Osteoblast (primary cell): ENCODE measurements around the gene NOP9. TPM values are rescaled to one million over a fixed set of nuclear protein-coding genes. Genes with fewer than 3 reads are reported as not detected.

Experiments used
- DNase-seq: peaks from one replicate; pipeline ENCODE4 v3.0.0; 2011; ENCODE audit warnings: low spot score, mixed read lengths; ENCODE audit not compliant: insufficient read length; ENCODE audit errors: missing footprints
- H2AFZ ChIP-seq: 2 replicates; pipeline ENCODE4 v1.6.0; 2011; ENCODE audit warnings: mild to moderate bottlenecking, low read length
- H3K27ac ChIP-seq: 2 replicates; pipeline ENCODE4 v1.5.1; 2011; ENCODE audit warnings: mild to moderate bottlenecking, low read depth, low read length, moderate library complexity
- H3K27me3 ChIP-seq: 2 replicates; pipeline ENCODE4 v1.6.0; 2012; ENCODE audit warnings: mild to moderate bottlenecking, control low read depth, inconsistent platforms, low read length, moderate library complexity; ENCODE audit not compliant: insufficient read depth
- H3K36me3 ChIP-seq: 2 replicates; pipeline ENCODE4 v1.5.1; 2011; ENCODE audit warnings: mild to moderate bottlenecking, low read length, control low read depth, moderate library complexity; ENCODE audit not compliant: insufficient read depth
- H3K4me1 ChIP-seq: 2 replicates; pipeline ENCODE4 v1.5.1; 2011; ENCODE audit warnings: mild to moderate bottlenecking, low read length, control low read depth, moderate library complexity; ENCODE audit not compliant: insufficient read depth
- H3K4me2 ChIP-seq: 2 replicates; pipeline ENCODE4 v1.6.0; 2011; ENCODE audit warnings: mild to moderate bottlenecking, low read length; ENCODE audit not compliant: insufficient read depth
- H3K4me3 ChIP-seq: fragments of 200-600 bp; sonication (generic); 3 replicates; pipeline ENCODE4 v1.5.1; 2012; ENCODE audit warnings: mild to moderate bottlenecking, low read length, inconsistent platforms; ENCODE audit not compliant: insufficient read depth
- H3K79me2 ChIP-seq: 2 replicates; pipeline ENCODE4 v1.6.0; 2012; ENCODE audit warnings: mild to moderate bottlenecking, low read length, control low read depth, inconsistent platforms; ENCODE audit not compliant: insufficient read depth
- H3K9me3 ChIP-seq: 2 replicates; pipeline ENCODE4 v1.5.1; 2011; ENCODE audit warnings: low read depth, low read length, control low read depth
- H4K20me1 ChIP-seq: 2 replicates; pipeline ENCODE4 v1.6.0; 2012; ENCODE audit warnings: mild to moderate bottlenecking, low read length, control low read depth; ENCODE audit not compliant: insufficient read depth
- total RNA-seq: library from RNA; depleted of rRNA; stranded (reverse); fragments of >200 nt; gene quantifications from 2 replicates; pipeline ENCODE4 v1.2.3, GENCODE V29; 2012
- TF ChIP-seq, protein P1 (sequence below): IDR thresholded peaks from 2 replicates; pipeline ENCODE4 v1.5.1; 2011; ENCODE audit warnings: mild to moderate bottlenecking, low read depth, low read length, moderate library complexity; ENCODE audit errors: extremely low read depth

Gene NOP9
- total RNA-seq, 1 donor: 21.0 TPM

DNA sequence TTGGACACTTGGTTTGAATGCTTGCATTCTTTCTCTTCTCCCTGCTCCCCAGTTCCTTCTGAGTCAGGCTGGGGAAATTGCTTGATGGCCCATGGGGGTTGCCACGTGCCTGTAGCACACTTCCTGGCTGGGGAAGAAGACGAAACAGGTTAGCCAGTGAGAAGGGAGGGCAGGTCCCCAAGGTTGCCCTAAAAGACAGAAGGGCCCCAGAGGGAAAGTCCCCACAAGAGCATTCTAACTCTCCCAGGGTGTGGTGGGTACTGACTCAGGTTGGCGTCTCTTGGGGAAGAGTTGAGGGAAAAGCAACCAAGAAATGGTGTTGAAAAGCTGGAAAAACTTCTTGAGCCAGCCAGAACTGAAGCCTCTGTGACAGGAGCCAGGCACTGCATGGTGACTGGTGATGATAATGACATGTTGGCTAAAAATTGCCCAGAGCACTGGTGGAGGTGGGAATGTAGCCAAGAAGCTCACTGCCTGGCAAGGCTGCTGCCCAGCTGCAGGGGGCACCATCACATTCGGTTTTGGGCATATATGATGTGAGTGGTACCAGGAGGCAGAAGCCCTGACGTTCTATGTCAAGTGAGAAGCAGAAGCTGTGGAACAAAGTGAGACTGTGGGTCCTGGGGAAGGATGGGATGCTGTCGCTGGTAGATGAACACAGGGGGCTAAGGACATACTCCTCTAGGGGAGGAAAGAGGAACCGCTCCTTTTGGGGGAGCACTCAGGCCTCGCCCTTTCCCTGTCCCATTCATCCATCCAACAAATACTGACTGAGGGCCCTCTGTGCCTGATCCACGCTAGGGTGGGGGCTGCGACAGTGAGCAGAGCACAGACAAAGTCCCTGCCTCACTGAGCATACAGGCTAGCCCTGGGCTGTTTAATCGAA is 20.1 kb upstream of the NOP9 start:
- no peaks in the 10 kb centered on the region for H3K79me2 ChIP-seq
- no peak overlapping the region for H3K4me2 ChIP-seq
- no peak overlapping the region for H3K4me3 ChIP-seq
- no peaks in the 10 kb centered on the region for H3K27me3 ChIP-seq
- H4K20me1 ChIP-seq: no peaks in the 10 kb centered on the region
- peak overlapping the region; percentile 51 for H2AFZ ChIP-seq
- H3K36me3 ChIP-seq: no peaks in the 10 kb centered on the region
- no peak overlapping the region for H3K27ac ChIP-seq
- TF ChIP-seq, protein P1, sequence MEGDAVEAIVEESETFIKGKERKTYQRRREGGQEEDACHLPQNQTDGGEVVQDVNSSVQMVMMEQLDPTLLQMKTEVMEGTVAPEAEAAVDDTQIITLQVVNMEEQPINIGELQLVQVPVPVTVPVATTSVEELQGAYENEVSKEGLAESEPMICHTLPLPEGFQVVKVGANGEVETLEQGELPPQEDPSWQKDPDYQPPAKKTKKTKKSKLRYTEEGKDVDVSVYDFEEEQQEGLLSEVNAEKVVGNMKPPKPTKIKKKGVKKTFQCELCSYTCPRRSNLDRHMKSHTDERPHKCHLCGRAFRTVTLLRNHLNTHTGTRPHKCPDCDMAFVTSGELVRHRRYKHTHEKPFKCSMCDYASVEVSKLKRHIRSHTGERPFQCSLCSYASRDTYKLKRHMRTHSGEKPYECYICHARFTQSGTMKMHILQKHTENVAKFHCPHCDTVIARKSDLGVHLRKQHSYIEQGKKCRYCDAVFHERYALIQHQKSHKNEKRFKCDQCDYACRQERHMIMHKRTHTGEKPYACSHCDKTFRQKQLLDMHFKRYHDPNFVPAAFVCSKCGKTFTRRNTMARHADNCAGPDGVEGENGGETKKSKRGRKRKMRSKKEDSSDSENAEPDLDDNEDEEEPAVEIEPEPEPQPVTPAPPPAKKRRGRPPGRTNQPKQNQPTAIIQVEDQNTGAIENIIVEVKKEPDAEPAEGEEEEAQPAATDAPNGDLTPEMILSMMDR: peak; percentile 48
- H3K4me1 ChIP-seq: peaks cover 13% of the 10 kb centered on the region
- H3K9me3 ChIP-seq: no peaks in the 10 kb centered on the region
- peak; percentile 66 for DNase-seq

DNA sequence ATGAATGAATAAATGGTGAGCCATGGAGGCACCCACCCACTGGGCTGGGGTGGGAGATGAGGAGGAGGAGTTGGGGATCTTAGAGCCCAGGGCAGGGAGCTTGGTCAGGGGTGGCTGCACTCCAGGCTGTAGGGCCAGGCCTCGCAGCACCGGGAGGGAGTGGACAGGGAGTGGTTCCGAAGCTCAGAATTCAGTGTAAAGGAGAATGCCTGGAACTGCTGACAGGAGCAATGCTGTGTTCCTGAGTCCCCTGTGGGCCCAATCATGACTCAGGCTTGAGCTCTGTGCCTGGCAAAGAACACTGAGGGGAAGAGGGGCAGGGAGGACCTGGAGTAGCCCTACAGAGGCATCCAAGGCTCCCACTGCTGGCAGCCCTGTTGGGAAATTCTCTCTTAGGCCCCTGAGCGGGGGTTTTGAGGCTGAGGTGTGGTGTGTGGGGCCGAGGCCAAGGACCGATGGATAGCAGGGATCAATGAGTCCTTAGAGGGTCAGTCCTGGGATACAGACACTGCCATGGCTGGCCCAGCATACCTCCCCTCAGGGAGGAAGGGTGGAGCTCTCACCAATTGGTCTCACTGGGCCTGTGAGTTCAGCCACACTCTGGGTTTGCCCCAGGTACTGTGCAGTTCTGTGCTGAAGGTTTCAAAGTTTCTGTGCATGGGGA is 18.7 kb upstream of the NOP9 start:
- H3K4me3 ChIP-seq: no peak overlapping the region
- TF ChIP-seq, protein P1: no peak
- no peaks in the 10 kb centered on the region for H3K27me3 ChIP-seq
- H3K36me3 ChIP-seq: no peaks in the 10 kb centered on the region
- DNase-seq: peak; percentile 89
- H2AFZ ChIP-seq: no peak overlapping the region
- no peak overlapping the region for H3K27ac ChIP-seq
- H4K20me1 ChIP-seq: no peaks in the 10 kb centered on the region
- H3K9me3 ChIP-seq: no peaks in the 10 kb centered on the region
- no peaks in the 10 kb centered on the region for H3K79me2 ChIP-seq
- H3K4me1 ChIP-seq: peaks cover 13% of the 10 kb centered on the region
- H3K4me2 ChIP-seq: no peak overlapping the region

DNA sequence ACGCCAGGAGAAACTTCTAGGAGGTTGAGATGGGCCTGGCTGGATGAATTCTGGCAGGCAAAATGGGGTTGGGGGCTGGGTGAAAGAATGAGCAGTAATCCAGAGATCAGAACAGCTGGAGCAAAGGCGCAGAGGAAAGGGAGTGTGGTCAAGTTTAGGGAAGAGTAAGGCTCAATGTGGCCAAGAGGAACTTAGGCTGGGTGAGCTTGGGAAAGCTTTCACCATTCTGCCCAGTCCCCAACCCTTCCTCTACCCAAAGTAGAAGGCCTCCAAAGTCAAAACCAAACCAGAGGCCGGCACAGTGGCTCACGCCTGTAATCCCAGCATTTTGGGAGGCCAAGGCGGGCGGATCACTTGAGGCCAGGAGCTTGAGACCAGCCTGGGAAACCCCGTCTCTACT is 18.0 kb upstream of the NOP9 start:
- Histone ChIP-seq H3K4me2 (no peak overlapping the region), H3K9me3 (no peaks in the 10 kb centered on the region), H3K27me3 (no peaks in the 10 kb centered on the region), H4K20me1 (no peaks in the 10 kb centered on the region), H3K4me3 (no peak overlapping the region), H3K36me3 (no peaks in the 10 kb centered on the region), H3K4me1 (peaks cover 13% of the 10 kb centered on the region), H3K79me2 (no peaks in the 10 kb centered on the region), H2AFZ (no peak overlapping the region), H3K27ac (no peak overlapping the region)
- no peak for DNase-seq
- TF ChIP-seq, protein P1: no peak

DNA sequence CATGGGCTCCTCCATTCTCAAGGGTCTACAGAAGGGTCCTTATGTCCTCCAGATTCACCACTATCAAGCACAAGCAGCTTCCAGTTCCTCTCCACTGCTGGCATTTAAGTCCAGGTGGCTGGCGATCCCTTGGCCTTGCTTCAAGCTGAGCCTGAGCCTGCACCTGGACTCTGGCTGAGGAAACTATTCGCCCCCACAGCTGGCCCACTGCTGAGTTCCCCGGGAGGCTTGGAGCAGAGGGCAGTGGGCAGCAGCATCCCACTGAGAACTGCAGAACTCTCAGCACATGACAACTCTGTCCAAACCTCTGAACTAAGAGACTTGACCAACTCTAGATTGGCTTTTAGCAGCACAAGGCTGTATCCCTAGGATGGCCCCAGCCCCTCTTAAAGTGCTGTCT is 16.9 kb upstream of the NOP9 start:
- Histone ChIP-seq H3K79me2 (no peaks in the 10 kb centered on the region), H3K27me3 (no peaks in the 10 kb centered on the region), H3K4me2 (no peak overlapping the region), H3K4me1 (peaks cover 13% of the 10 kb centered on the region), H2AFZ (no peak overlapping the region), H4K20me1 (no peaks in the 10 kb centered on the region), H3K27ac (no peak overlapping the region), H3K9me3 (no peaks in the 10 kb centered on the region), H3K36me3 (no peaks in the 10 kb centered on the region), H3K4me3 (no peak overlapping the region)
- TF ChIP-seq, protein P1: no peak
- peak; percentile 47 for DNase-seq
